GM18951 (cell line): ENCODE data around the gene PON1.

Experiments
- POLR2A ChIP-seq: IDR thresholded peaks from 4 replicates; pipeline ENCODE4 v1.6.1; 2011; ENCODE audit warnings: mild to moderate bottlenecking; ENCODE audit not compliant: insufficient read length, insufficient read depth; ENCODE audit errors: extremely low read depth
- in situ Hi-C: fragments of 300-500 bp; cut with MboI; formaldehyde crosslinking; loops from one replicate; pipeline ENCODE4 v1.12.0; 2022; ENCODE audit warnings: low sequenced_read_pairs, mixed read lengths, inconsistent platforms; ENCODE audit not compliant: unreplicated experiment

Gene PON1

GRCh38 chr7:95324431-95324830, at the start of gene PON1:
Gene PON1 (minus strand): TSS chr7:95324532. CDS start chr7:95324475, 57 bp downstream.
- TF ChIP-seq POLR2A: no peak
- in situ Hi-C loops: no loop called here

GRCh38 chr7:95373323-95373722, 49.0 kb upstream of the PON1 start:
- in situ Hi-C loops: no loop called here

DNA sequence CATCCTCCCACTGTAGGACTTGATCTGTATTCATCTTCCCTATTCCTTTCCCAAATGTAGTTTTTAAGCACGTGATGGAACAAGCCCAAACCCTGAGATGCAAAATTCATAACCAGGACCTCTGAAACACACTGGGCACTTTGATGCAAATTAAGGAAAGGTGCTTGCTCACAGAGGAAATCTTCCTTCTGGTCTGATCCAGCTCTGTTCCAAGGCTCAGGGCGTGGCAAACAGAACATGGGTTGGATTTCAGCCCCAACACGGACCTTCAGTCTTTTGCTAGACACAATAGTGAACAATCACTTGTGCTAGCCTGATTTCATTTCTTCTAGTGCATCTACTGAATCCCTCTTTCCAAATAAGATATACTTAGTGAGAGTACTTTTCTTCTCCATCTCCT, 43.9 kb upstream of the PON1 start:
- in situ Hi-C loops: no loop called here
- TF ChIP-seq POLR2A: no peak

More at GRCh38 chr7:95373323-95373722, 49.0 kb upstream of the PON1 start:
- no peak for TF ChIP-seq POLR2A

- in situ Hi-C loops: no loop called here
- no peak for TF ChIP-seq POLR2A
These were observed 43.3 kb upstream of the PON1 start for GRCh38 chr7:95367606-95368005.

DNA sequence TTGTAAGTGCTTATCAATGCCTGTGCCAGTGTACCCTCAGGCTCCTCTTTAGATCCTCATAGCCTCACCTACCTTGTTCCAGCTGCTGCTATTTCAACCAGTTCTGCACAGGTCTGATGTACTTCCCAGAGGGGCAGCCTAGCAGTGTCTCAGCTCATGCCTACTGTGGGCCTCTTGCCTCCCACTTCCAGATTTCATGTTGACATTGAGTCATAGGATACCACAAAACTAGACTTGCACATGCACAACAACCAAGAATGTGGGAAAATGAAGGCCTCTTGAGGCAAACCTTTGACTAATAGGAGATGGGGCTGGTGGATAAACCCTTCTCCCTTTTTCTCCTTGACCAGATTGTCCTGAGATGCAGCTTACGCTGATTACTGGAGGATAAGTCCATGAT, 40.8 kb upstream of the PON1 start:
- TF ChIP-seq POLR2A: no peak

GRCh38 chr7:95357623-95358022, 33.3 kb upstream of the PON1 start:
- in situ Hi-C loops: no loop called here
- no peak for TF ChIP-seq POLR2A

More for the DNA sequence above, 40.8 kb upstream of the PON1 start:
- in situ Hi-C loops: no loop called here

- in situ Hi-C loops: no loop called here
- TF ChIP-seq POLR2A: no peak
These were observed 18.4 kb upstream of the PON1 start for GRCh38 chr7:95342642-95343307.

DNA sequence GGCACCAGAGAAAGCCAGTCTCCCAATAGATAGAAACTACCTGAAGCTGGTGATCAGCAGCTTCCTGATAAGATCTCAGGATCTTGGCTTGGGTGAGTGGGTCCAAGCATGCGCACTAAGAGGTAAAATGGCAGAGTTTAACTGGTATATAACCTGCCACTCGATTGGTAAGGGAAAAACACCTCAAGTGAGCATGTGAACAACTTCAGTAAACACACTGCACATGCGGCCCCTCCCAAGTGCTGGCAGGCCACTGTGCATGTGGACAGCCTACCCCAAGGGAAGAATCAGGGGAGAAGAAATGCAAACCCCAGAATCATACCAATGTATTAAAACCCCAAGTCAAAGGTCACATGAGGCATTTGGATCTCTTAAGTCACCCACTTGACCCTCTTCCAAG, 17.7 kb upstream of the PON1 start:
- no peak for TF ChIP-seq POLR2A
- in situ Hi-C loops: no loop called here

GRCh38 chr7:95340491-95340890, 16.2 kb upstream of the PON1 start:
- no peak for TF ChIP-seq POLR2A
- in situ Hi-C loops: no loop called here

DNA sequence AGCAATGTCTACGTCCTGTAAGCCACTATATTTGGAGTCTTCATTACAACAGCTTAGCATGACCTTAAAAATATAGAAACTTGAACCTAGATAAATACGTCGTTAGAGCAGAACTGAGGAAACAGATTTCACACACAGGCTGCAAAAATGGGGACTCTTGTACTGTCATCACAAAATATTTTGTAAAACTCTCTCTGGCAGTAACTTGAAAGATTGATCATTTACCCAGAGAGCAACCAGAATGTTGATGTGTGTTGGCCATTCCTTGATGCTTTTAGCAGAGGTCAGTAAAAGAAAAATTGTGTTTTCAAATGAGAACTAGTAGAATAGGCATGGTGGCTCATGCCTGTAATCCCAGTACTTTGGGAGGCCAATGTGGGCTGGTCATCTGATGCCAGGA, 14.5 kb upstream of the PON1 start:
- no peak for TF ChIP-seq POLR2A
- in situ Hi-C loops: no loop called here

GRCh38 chr7:95335093-95335492, 10.8 kb upstream of the PON1 start:
- in situ Hi-C loops: no loop called here
- TF ChIP-seq POLR2A: no peak

GRCh38 chr7:95334447-95334846, 10.1 kb upstream of the PON1 start:
- in situ Hi-C loops: no loop called here
- TF ChIP-seq POLR2A: no peak

DNA sequence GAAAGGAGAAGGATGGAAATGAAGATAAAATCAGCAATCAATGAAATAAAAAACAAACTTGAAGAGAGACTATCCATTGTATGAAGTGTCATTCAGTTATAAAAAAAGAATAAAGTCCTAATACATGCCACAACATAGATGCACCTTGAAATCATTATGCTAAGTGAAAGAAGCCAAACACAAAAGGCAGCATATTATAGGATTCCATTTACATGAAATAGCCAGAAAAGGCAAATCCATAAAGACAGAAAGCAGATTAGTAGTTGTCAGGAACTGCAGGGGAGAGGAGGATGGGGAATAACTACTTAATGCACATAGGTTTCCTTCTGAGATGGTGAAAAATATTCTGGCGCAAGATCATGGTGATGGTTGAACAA, 6.6 kb upstream of the PON1 start:
- in situ Hi-C loops: no loop called here
- no peak for TF ChIP-seq POLR2A

DNA sequence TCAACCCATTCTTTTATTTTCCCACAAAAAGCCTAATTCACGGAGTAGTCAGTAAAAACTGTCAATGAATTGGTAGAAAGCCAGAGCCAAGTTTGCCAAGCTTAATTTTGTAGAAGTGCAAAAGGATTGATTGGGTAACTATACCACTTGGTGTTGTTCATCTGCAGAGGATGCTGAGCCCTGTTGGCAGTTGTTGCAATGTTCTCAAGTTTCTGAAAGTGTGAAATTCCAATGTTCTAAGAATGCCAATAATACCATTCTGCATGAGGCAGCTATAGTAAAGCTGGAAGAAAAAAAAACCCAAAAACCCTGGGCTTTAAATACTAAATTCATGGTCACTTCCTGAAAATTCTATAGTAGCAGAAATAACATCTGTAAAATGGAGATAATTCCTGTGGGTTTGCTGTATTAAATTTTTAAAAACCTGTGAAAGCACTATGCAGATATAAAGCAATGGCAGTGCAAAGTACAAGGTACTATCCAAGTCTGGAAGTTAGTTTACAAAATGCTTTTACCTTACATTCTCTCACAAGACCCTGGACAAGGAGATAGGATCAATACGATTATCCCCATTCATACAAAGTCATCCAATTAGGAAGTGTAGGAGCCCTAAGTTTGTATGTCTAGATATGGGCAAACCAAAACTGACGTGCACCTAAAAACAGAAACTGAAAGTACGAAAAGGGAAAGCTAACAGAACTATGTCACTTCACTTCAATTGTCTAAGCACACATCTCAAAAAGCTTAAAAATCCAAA, 6.0 kb upstream of the PON1 start:
- in situ Hi-C loops: no loop called here
- no peak for TF ChIP-seq POLR2A
